Fibroblast of skin of right biceps (primary cell): ENCODE results near the gene TMEM236.
A peak's percentile ranks its signal among the peaks of the same experiment; 100 is the strongest.

Source experiments
- DNase-seq: peaks from one replicate; pipeline ENCODE4 v3.0.0-alpha.2; 2013

The TMEM236 gene

DNA sequence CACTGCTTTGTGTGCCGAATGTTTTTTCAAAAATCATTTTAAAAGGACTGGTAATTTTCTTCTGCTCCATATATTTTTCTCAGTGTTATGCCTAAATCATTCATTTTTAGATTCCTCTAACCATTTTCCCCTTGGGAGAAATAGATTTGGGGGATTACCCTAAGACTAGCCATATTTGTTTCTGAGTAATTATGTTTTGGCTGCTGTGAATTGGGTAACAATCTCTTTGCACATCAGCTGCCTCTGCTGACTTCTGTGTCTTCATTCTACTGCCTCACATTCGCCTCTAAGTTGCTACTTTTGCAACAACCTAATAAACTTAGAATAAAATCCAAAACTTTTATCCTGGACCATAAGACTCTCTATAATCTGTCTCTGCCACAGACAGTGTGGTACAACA, 38.6 kb downstream of the TMEM236 start:
- peak; percentile 10 for DNase-seq

DNA sequence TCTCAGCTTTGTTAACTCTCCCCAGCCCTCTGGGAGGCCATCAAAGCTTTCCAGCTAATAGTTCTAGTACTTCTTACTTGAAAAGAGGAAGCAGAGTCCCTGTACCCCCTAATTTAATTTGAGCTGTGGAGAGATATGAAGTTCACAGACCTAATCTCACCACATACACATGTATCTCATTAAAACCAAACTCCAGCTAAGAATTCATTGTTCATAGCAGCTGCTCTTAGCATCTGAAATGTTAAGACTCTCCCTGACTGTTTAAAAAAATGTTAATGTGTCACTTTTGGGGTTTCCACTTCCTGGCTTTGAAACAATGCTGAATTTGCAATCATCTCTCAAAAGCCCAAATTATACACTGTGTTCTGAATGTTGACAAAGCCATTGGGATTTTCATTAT, 41.0 kb downstream of the TMEM236 start:
- peak; percentile 37 for DNase-seq

DNA sequence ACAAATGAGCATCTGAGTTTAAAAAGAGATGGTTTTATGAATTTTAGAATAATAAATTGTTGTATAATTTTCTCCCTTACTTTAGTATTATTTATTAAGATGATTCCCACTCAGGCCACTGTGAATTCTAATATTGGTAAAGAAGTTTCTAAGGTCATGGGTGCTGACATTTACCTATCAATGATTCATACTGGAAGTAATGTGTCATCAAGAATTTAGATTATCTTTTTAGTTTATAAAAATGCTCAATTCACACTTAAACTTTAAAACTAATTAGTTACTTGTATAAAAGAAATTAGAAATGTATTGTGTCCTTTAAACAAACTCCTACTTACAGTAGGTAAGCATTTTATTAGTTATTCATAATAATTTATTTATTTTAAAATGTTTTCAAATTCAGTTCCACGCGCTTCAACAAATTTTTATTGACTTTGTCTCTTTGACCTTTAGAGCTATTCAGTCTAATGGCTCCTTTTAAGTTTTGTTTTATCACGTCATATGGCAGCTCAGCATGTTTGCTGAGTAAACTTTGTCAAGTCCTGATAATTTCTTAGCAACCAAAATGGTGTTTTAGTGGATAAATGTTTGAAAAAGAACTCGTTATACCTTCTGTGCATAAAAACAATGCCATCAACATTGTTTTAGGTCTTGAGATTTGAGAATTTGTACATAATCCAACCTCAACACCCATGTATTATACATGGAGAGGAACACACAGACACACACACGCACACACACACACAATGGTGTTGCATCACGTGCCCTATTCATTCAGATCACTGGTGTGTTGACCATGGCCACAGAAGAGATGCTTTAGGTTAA, 42.0 kb downstream of the TMEM236 start:
- no peak for DNase-seq

DNA sequence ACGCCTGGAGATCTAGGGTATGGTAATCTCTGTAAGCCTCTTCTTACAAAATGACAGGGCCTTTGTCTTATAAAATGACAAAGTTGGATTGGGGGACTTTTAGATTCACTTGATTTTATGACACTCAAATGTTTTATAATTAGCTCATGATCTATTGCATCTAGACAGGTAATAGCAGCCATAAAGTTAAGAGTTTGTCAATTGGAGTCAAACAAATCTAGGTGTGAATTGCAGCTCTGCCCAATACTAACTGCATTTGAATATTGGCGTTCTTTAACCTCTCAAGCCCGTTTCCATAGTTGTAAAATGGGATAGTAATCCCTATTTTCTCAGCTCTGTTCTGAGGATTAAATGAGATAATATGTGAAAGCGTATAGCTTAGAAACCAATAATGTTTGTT, 43.1 kb downstream of the TMEM236 start:
- DNase-seq, result no peak

DNA sequence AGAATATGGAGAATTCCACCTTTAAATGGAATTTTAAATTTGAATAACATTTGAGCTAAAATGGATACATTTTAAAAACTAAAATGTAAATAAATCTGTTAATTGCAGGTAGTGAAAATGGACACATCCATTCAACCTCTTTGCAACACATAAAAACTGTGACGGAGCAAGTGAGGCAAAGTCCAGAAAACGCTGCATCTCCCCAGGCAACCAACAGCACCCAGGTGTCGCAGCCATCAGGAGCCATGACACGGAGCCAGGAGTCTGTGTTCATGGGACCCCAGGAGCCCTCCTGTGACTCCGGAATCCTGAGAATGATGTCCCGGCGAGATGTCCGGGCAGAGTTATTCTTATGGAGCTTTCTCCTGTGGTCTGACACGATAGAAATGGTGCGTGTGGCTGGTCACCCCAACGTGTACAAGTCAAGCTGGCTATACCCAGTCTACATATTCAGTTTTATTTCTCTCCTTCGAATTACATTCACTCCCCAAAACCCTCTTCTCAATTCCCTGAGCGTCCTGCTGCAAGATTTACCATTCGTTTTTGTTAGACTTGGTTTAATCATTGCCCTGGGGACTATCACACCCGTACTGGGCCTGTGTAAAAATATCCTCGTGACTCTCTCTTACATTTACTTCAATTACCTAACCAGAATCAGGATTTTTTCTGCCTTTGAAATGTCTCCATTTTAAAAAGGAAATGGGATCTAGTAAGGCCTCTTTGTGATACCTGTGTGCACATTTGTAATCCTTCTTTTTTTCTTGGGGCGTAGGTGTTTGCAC, 44.0 kb downstream of the TMEM236 start:
- no peak for DNase-seq

DNA sequence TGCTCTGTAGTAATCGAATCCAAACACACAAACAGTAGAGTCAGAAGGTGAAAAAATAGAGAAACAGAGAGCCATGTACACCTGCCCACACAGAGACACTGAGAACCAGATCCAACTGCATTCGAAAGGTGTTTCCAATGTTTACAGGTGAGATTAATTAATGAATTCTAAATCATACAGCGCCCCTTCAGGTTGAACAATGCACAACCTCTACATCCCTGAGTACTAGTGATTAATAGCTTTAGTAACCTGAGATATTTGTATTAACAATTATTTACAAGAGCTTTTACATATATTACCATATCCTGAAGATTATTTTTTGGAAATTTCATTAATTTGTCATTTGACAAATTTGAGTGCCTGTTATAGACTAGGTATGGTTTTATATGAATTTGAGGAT, 49.5 kb downstream of the TMEM236 start:
- no peak for DNase-seq

DNA sequence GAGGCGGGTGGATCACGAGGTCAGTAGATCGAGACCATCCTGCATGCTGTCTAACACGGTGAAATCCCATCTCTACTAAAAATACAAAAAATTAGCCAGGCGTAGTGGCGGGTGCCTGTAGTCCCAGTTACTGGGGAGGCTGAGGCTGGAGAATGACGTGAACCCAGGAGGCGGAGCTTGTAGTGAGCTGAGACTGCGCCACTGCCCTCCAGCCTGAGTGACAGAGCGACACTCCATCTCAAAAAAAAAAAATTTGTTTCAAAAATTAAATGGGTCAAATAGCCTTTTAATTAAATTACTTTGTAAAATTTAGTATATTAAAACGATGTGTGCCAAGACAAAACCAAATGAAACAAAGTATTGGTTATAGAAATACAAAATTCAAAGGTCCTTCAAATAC, 50.3 kb downstream of the TMEM236 start:
- DNase-seq, result no peak

DNA sequence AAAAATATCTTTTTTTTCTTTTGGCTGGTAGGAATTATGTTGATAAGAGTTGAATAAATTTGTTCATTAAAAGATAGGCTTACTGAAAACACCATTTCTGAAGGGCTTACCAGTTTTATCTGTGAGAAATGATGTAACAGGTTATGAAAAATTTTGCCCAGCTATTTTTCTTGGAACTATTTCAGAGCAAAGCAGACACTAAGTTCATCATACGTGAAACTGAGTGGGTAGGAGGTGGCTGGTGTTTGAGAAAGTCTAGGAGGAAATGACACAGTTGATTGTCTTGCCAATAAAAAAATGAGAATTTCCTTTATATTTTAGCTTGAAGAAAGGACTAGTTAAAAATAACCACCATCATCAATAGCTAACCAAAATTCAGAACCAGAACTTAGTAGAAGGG, 51.0 kb downstream of the TMEM236 start:
- DNase-seq, result peak; percentile 40

DNA sequence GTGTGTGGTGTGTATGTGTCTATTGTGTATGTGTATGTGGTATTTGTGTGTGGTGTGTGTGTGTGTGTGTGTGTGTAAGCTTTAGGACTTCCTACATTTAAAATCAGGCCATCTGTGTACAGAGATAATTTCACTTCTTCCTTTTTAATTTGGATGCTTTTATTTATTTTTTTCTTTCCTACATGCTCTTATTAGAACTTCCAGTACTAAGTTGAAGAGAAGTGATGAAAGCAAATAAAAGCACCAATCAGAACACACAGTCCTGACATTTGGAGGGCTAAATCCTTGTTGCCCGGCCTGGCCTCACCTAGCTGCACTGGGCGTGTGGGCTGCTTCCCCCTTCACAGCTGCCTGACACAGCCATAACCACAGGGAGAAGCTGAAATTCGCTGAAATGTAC, 53.3 kb downstream of the TMEM236 start:
- no peak for DNase-seq

DNA sequence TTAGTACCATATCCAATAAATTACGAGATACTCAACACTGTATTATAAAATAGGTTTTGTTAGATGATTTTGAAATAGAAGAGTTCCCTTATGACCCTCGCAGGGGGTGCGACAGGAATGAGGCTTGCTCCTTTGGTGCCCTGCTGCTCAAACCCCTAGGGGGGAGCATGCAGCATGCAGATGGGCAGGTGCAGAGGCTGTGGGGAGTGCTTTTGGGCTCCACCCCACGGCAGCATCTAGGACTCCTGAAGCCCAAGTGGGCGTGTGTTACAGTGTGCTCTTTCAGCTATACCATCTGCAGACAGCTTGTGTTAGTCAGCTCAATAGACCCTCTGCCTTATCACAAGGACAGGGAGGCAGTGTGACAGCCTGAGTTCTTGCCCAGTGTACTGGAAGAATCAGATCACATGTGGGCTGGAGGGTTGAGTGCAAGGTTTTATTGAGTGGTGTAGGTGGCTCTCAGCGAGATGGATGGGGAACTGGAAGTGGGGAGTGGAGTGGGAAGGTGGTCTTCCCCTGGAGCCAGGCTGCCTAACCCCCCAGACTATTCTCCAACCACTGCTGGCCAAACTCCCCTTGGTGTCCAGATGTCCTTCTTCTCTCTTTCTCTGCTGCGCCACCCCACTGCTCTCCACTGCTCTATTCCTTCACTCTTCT, 54.0 kb downstream of the TMEM236 start:
- DNase-seq, result no peak

DNA sequence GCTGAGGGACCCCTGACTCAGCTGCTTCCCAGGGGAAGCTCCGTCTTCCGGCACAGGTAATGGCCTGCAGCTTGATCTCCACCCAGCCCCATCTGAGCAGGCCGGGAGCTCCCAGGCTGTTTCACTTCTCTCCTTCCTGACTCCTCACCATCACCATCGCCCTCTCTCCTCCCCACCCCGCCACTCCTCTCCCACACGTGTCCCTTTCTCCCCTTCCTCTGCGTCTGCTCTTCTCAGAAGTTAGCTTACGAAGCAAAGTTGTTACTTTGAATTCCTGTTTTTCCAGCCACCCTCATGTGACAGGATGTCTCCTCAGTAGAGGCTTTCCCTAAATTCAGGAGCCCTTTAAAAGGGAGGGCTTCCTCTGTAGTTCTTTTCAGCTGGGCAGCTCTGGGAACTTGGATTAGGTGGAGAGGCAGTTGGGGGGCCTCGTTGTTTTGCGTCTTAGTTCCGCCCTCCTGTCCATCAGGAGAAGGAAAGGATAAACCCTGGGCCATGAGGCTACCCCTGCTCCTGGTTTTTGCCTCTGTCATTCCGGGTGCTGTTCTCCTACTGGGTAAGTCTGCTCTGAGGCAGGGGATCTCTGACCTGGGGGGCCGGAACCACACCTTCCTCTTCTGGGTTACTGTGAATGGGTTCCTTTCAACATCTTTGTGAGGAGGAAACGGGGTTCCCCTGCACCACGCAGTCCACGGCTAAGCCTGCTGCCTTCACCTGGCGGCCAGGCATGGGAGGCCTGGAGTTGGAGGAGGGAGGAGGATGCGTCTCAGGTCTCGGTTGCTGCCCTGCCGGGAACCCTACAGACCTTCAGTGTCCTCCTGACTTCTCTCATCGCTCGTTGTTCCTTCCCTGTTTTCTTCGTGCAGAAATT, 57.2 kb downstream of the TMEM236 start, which contains the start of gene MRC1:
TSS of gene MRC1 (plus strand) at position 378 of the 871 bp plus-strand sequence. CDS start at position 496, 118 bp downstream.
- DNase-seq, result no peak

DNA sequence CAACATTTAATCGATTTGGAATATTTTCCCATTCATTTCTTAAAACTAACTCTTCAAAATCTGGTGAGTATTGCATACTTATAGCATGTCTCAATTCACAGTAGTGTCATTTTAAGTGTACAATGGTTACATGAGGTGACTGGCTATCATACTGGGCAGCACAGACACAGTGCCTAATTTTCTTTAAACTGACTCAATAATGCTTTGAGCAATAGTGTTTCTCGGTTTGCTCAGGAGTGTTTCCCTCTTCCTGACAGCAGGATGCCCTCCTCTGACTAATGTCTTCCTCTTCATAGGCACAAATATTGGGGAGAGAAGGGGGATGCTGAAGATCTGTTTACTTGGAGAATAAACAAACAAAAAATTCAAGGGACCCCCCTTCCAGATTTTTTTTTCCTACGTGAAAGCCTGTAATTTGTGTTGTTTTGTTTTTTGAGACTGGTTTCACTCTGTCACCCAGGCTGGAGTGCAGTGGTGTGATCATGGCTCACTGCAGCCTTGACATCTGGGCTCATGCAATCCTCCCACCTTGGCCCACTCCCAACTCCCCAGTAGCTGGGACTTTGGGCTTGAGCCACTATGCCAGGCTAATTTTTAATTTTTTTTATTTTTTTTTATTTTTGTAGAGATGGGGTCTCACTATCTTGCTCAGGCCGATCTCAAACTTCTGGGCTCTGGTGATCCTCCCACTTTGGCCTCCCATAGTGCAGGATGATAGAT, 59.3 kb downstream of the TMEM236 start:
- no peak for DNase-seq

DNA sequence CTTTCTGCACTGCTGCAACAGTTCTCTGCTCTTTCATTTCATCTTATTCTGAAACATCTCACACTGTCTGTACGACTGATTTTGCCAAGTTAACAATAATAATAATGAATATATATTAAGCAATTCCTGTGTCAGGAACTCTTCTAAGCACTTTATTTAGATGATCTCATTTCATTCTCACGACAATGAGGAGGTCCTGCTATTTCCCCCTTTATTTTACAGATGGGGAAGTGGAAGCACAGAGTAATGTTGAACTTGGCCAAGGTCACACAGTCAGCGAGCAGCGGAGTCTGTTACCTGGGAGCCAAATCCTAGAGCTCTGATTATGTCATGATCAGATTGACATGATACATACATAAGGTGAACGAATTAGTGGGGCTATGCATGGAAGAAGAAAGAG, 63.0 kb downstream of the TMEM236 start:
- DNase-seq, result no peak

DNA sequence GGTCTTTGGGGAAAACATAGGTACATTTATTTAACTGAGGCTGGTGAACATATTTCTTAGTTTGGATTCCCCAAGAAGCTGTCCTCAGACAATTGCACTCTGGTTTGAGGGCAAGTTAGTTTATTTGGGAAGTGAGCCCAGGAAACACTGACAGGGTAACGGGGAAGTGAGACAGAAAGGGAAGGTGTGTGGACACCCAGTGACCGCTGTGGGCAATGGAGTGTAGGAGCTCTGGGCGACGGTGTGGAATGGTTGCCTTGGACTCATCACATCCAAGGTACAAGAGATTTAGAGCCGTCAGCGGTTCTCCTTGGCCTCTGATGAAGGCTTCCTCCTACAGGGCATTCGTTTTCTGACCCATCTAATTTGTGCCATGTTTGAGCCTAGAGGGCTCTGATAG, 64.2 kb downstream of the TMEM236 start:
- no peak for DNase-seq

DNA sequence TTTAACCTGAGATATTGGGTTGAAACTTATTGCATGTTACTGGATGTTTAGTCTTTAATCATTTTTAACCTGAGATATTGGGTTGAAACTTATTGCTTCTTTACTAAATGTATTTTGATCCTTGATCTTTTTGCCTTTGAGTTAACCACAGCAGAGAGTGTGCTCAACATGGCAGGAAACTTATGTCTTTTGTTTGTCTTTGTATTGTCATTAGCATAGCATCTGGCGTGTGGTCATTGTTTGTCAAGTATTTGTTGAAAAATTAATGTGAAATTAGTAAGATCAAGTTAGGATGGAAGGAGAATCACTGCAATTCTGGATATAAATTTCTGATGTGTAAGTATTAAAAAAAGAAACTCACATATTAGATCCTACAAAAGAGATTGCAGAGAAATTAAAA, 65.3 kb downstream of the TMEM236 start:
- DNase-seq, result no peak

DNA sequence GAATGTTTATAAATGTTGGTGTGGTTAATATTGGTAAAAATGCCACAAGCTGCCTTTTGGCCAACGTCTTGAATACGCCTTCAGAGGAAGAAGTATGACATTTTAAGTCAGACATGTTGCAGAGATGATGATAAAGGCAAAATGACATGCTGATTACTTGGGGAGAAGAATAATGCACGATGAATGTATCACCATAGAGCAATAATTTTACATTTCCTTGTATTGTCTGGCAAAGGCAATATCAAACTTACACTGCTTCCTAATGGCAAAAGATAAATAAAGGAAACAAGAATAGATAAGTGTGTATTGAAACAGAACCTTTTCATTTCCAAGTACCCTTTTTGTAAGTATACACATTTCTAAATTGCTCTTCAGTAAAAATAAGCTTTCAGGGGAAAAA, 65.8 kb downstream of the TMEM236 start:
- no peak for DNase-seq

DNA sequence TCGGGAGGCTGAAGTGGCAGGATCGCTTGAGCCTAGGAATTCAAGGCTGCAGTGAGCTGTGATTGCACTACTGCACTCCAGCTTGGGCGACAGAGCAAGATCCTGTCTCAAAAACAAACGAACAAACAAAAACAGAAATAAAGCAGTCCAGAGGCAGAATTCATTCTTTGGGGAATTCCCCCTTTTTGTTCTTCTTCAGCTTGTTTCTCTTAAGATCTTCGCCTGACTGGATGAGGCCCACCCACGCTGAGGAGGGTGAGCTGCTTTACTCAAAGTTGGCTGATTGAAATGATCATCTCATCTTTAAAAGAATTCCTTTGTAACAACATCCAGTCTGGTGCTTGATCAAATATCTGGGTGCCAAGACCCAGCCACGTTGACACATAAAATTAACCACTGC, 67.8 kb downstream of the TMEM236 start:
- no peak for DNase-seq

DNA sequence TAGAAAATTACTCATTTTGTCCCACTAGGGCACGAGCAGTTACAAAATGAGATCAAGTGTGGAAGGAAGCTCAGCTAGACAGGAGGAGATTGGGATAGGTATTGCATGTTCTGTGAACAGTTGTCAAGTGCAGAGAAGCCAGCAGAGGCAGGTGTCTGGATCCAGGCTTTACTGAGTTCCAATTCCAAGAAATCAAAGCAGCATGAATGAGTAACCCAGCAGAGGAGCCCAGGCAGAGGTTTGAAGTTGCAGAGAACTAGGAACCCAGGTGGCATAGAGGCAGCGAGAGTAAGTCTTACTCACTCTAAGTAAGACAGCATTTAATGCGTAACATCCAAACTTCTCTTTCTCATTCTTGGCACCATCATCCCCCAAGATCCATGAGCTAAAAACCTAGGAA, 68.9 kb downstream of the TMEM236 start:
- no peak for DNase-seq

DNA sequence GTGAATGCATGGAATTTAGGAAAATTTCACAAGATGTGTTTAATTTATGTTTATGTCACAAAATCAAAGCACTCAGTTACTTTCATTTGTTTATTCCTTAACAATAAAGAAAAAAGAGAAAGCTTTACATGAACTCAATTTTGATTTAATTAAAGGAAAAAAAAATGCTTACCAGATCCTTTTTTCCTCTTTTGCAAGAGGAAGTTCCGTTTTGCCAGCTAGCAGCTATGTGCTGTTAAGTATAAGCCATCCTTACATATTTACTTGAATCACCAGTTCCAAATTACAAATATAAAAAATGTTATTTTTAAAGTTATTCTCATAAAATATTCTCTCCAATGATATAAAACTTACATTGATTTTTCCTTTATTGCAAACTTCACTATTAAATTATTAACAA, 69.9 kb downstream of the TMEM236 start:
- DNase-seq, result no peak

DNA sequence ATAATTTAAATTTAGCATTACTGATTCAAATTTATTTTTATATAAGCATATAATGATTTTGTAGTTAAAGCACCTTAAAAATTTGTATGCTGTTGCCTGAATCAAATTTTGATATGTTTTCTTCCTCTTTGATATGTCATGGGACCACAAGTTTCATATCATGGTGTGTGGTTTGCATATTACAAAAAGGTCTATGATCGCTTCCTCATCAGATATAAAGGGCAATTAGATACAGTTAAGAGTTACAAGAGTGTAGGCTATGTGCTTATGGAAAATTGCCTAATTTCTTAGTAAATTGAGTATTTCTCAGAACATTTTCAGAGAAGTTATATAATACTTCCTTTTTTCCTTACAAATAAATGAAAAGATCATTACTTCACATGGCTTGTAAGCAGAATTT, 79.3 kb downstream of the TMEM236 start:
- DNase-seq, result no peak

DNA sequence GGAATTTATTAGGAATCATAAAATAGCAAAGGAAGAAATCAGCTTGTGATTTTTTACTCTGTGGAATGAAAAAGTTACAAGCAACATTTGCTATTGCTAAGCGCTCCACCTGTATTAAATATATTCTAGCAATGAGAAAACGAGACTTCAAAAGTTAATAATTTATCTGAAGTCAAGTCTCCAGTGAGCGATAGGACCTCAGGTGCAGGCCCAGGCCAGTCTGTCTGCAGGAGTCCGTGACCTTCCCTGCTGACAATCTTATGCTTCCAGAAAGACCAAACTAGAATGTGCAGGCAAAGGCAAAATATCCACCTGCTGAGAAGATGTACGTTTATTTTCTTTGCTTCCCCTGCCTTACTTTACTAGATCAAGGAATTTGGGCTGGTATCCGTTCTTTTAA, 79.9 kb downstream of the TMEM236 start:
- no peak for DNase-seq

DNA sequence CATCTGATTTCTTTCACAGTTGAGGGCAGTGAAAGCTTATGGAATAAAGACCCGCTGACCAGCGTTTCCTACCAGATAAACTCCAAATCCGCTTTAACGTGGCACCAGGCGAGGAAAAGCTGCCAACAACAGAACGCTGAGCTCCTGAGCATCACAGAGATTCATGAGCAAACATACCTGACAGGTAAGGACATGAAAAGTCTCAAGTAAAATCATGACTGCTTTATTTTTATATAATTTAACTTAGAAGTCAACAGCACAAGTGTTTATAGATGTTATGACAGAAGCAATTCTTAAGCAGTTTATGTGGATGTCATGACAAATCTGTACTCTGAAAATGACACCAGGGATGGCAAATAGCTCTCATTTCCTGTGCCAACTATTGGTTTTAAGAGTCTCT, 81.7 kb downstream of the TMEM236 start:
- no peak for DNase-seq
